Activated naive CD8-positive, alpha-beta T cell treated with anti-CD3 and anti-CD28 coated beads, Interleukin-2, amount 50 U/mL, for 24 hours (primary cell): Measurements from ENCODE around the gene ELK4.

ENCODE experiments used
- ATAC-seq: fragments of 150-1000 bp; cut with Tn5 transposase; one replicate; pipeline ENCODE4 v1.10.0; 2021
- DNase-seq: peaks from one replicate; pipeline ENCODE4 v3.0.0; 2021
- H3K27ac Mint-ChIP-seq: one replicate; pipeline ENCODE4 v1.8.0; 2021; ENCODE audit warnings: mild to moderate bottlenecking, mixed read lengths
- H3K27me3 Mint-ChIP-seq: one replicate; pipeline ENCODE4 v1.8.0; 2021; ENCODE audit warnings: mixed read lengths
- H3K36me3 Mint-ChIP-seq: one replicate; pipeline ENCODE4 v1.8.0; 2021; ENCODE audit warnings: low read depth, mixed read lengths
- H3K4me1 Mint-ChIP-seq: one replicate; pipeline ENCODE4 v1.8.0; 2021; ENCODE audit warnings: mixed read lengths
- H3K4me3 Mint-ChIP-seq: one replicate; pipeline ENCODE4 v1.8.0; 2021; ENCODE audit warnings: mild to moderate bottlenecking, moderate library complexity, mixed read lengths
- H3K9me3 Mint-ChIP-seq: one replicate; pipeline ENCODE4 v1.8.0; 2021; ENCODE audit warnings: mixed read lengths

Gene ELK4

GRCh38 chr1:205589046-205589445 lies 42.8 kb downstream of the ELK4 start:
- no peaks in the 10 kb centered on the region for H3K9me3 Mint-ChIP-seq
- peaks cover under 1% of the 10 kb centered on the region for H3K36me3 Mint-ChIP-seq
- no peaks in the 10 kb centered on the region for H3K27me3 Mint-ChIP-seq
- DNase-seq (no peak), ATAC-seq (no peak)
- H3K4me1 Mint-ChIP-seq = peaks cover 36% of the 10 kb centered on the region
- no peak overlapping the region for H3K4me3 Mint-ChIP-seq
- no peak overlapping the region for H3K27ac Mint-ChIP-seq

GRCh38 chr1:205588636-205589035 lies 43.2 kb downstream of the ELK4 start:
- Mint-ChIP-seq H3K4me3 (no peak overlapping the region), H3K27ac (no peak overlapping the region), H3K9me3 (no peaks in the 10 kb centered on the region), H3K27me3 (no peaks in the 10 kb centered on the region), H3K4me1 (peaks cover 32% of the 10 kb centered on the region), H3K36me3 (no peaks in the 10 kb centered on the region)
- DNase-seq (peak; percentile 34), ATAC-seq (peak; percentile 37)

DNA sequence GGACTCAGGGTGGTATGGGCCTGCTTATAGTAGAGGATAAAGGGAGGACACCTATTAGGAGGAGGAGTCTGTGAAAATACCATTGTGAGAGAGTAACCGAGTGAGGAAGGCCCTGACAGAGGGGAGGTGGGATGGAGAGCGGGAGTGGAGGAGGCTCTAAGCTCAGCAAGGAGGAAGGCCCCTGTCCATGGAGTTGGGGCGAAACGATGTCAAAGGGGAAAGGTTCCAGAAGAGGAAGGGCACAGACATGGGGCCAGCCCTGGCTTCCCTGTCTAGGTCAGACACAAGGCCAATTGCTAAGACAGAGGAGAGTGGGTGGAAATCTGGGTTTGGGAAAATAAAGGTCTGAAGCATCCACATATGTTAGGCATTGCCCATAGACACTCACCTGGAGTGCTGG lies 44.2 kb downstream of the ELK4 start:
- Mint-ChIP-seq H3K9me3 (no peaks in the 10 kb centered on the region), H3K4me1 (peaks cover 27% of the 10 kb centered on the region), H3K36me3 (no peaks in the 10 kb centered on the region), H3K4me3 (no peak overlapping the region), H3K27me3 (no peaks in the 10 kb centered on the region), H3K27ac (no peak overlapping the region)
- ATAC-seq (no peak), DNase-seq (no peak)

DNA sequence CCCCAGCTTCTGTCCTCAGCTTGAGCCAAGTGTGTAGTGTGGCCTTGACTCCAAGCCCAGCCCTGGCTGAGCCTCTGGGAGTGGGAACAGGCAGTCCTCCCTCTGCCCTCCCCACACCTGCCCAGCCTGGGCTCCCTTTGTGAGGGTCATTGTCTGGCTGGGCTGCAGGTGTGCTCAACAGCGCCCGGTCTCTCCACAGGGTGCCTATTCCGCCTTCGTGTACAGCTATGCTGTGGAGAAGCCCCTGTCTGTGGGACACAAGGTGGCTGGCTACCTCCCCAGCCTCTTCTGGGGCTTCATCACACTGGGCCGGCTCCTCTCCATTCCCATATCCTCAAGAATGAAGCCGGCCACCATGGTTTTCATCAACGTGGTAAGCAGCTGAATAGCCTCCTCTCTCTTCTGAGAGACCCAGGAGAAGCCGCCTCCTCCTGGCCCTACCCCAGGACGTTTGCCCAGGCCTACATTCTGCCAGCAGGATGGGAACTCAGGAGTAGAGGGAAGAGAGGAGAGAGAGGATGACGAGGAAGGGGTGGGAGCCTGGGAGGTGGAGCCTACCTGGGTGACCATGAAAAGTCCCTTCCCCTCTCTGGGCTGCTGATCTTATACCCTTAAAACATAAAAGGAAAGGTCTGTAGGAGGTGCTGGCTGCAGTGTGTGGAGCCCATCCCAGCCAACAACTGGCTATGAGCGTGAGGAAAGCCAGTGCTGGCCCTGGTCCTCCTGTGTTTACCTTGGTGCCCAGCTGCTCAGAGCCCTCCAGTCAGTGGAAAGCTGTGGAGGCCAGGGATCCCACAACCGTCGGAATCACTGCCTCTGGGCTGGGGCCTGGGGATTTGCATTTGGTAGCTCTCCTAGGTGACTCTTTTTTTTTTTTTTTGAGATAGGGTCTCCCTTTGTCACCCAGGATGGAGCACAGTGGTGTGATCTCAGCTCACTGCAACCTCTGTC lies 45.7 kb downstream of the ELK4 start:
- no peaks in the 10 kb centered on the region for H3K36me3 Mint-ChIP-seq
- H3K4me1 Mint-ChIP-seq = peaks cover 29% of the 10 kb centered on the region
- DNase-seq (no peak), ATAC-seq (no peak)
- no peaks in the 10 kb centered on the region for H3K9me3 Mint-ChIP-seq
- H3K27me3 Mint-ChIP-seq = no peaks in the 10 kb centered on the region
- H3K27ac Mint-ChIP-seq = no peak overlapping the region
- H3K4me3 Mint-ChIP-seq = no peak overlapping the region

DNA sequence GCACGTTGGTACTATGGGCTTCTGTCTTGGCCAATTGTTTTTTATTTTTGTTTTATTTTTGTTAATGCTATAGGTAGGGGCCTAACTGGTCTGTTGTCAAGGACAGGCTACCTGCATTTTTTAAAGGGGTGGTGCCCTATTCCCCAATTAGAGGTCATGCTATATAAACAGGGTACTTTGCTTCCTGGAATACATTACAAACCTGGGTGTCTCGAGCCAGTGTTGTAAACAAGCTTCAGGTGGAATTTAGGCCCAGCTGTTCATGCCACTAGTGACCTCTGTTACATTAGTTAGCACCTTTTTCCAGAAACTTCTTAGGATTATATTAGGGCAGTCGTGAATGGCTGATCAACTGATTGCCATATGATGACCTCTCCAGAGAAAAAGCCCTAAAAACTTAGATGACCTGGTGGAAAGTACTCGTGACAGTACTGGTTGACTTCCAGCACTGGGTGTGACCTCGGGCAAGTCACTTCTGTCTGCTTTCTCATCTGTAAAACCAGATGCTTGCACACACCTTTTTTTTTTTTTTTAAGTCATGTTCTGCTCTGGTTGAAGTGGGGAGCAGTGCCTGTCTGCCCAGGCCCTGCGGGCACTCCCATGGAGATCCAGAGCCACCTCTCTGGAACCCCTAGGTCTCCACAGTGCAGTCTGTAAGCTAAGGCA lies 46.5 kb downstream of the ELK4 start:
- ATAC-seq (no peak), DNase-seq (no peak)
- Mint-ChIP-seq H3K4me3 (no peak overlapping the region), H3K27me3 (no peaks in the 10 kb centered on the region), H3K36me3 (no peaks in the 10 kb centered on the region), H3K4me1 (peaks cover 23% of the 10 kb centered on the region), H3K9me3 (no peaks in the 10 kb centered on the region), H3K27ac (no peak overlapping the region)

- peaks cover 21% of the 10 kb centered on the region for H3K4me1 Mint-ChIP-seq
- DNase-seq (no peak), ATAC-seq (no peak)
- no peaks in the 10 kb centered on the region for H3K36me3 Mint-ChIP-seq
- no peak overlapping the region for H3K4me3 Mint-ChIP-seq
- no peaks in the 10 kb centered on the region for H3K27me3 Mint-ChIP-seq
- no peaks in the 10 kb centered on the region for H3K9me3 Mint-ChIP-seq
- no peak overlapping the region for H3K27ac Mint-ChIP-seq
These were observed 47.1 kb downstream of the ELK4 start for GRCh38 chr1:205584732-205585131.

DNA sequence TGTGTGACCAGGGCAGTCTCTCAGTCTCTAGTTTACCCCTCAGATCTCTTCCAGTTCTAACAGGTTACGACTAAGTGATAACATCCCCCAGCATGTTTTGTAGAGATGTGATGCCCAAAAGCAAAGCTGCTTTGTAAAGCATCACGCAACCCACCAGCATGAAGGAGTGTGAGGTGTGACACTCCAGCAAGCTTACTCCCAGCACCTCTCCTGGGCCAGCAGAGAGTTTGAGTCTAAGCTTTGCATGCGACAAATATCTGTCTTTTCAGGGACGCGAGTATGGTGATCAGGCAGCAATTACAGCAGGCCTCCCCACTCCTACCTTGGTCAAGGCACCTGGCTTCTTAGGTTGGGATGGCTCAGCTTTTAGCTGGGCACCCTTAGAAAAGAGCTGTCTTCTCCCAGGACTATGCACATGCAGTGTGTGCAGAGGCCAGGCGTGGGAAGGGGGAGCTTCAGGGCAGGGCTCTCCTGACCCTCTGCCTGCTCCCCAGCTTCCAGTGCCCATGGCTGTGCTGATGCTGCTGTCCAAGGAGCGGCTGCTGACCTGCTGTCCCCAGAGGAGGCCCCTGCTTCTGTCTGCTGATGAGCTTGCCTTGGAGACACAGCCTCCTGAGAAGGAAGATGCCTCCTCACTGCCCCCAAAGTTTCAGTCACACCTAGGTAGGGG lies 48.2 kb downstream of the ELK4 start:
- Mint-ChIP-seq H3K4me1 (peaks cover 17% of the 10 kb centered on the region), H3K27ac (no peak overlapping the region), H3K4me3 (no peak overlapping the region), H3K27me3 (no peaks in the 10 kb centered on the region), H3K9me3 (no peaks in the 10 kb centered on the region), H3K36me3 (no peaks in the 10 kb centered on the region)
- DNase-seq (no peak), ATAC-seq (no peak)

- peak overlapping the region; percentile 64 for H3K27ac Mint-ChIP-seq
- H3K4me3 Mint-ChIP-seq = no peak overlapping the region
- H3K36me3 Mint-ChIP-seq = no peaks in the 10 kb centered on the region
- no peaks in the 10 kb centered on the region for H3K27me3 Mint-ChIP-seq
- peaks cover 16% of the 10 kb centered on the region for H3K4me1 Mint-ChIP-seq
- no peaks in the 10 kb centered on the region for H3K9me3 Mint-ChIP-seq
- ATAC-seq (peak; percentile 82), DNase-seq (peak; percentile 33)
These were observed 49.1 kb downstream of the ELK4 start for GRCh38 chr1:205582471-205583291.

GRCh38 chr1:205582046-205582445 lies 49.8 kb downstream of the ELK4 start:
- Mint-ChIP-seq H3K27ac (peak overlapping the region; percentile 64), H3K36me3 (no peaks in the 10 kb centered on the region), H3K4me3 (no peak overlapping the region), H3K9me3 (no peaks in the 10 kb centered on the region), H3K4me1 (peaks cover 16% of the 10 kb centered on the region), H3K27me3 (no peaks in the 10 kb centered on the region)
- DNase-seq (no peak), ATAC-seq (no peak)

DNA sequence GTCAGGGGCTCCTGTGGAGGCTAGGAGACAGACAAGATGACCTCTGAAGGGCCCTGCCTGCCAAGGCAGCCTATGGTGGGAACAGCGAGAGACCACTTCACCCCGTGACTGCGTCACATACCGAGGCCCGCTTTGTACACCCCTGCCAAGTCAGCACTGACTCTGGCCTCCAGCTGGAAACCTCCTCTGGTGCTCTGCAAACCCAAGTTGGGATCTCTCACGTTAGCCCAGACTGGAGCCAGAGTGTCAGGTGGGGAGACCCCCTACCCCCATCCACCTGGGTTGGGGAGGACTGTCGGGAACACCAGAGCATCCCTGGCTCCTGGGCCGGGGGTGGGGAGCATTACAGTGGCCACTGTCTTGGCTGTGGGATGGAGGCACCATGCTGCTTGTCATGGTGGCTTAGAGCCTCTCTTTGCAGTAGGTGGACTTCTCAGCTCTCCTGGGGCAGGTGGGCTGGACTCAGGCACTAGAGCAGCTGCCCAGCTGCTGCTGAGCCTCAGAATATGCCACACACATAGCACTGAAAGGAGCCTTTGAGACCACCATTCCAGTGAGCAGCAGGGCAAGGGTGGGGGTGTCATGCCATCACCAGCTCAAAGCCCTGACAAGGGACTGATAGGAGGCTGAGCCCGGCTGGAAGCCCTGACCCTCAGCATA lies 50.4 kb downstream of the ELK4 start:
- no peak for ATAC-seq
- Mint-ChIP-seq H3K36me3 (no peaks in the 10 kb centered on the region), H3K27ac (no peak overlapping the region), H3K4me1 (peaks cover 16% of the 10 kb centered on the region), H3K27me3 (no peaks in the 10 kb centered on the region), H3K4me3 (no peak overlapping the region), H3K9me3 (no peaks in the 10 kb centered on the region)
- no peak for DNase-seq

- H3K27ac Mint-ChIP-seq = no peak overlapping the region
- H3K4me3 Mint-ChIP-seq = no peak overlapping the region
- ATAC-seq (no peak), DNase-seq (no peak)
- no peaks in the 10 kb centered on the region for H3K9me3 Mint-ChIP-seq
- peaks cover 16% of the 10 kb centered on the region for H3K4me1 Mint-ChIP-seq
- no peaks in the 10 kb centered on the region for H3K27me3 Mint-ChIP-seq
- no peaks in the 10 kb centered on the region for H3K36me3 Mint-ChIP-seq
These were observed 51.0 kb downstream of the ELK4 start for GRCh38 chr1:205580923-205581180.

- ATAC-seq (no peak), DNase-seq (no peak)
- Mint-ChIP-seq H3K27me3 (no peaks in the 10 kb centered on the region), H3K36me3 (no peaks in the 10 kb centered on the region), H3K4me1 (peaks cover 16% of the 10 kb centered on the region), H3K4me3 (no peak overlapping the region), H3K27ac (no peak overlapping the region), H3K9me3 (no peaks in the 10 kb centered on the region)
These were observed 51.5 kb downstream of the ELK4 start for GRCh38 chr1:205580140-205580922.

DNA sequence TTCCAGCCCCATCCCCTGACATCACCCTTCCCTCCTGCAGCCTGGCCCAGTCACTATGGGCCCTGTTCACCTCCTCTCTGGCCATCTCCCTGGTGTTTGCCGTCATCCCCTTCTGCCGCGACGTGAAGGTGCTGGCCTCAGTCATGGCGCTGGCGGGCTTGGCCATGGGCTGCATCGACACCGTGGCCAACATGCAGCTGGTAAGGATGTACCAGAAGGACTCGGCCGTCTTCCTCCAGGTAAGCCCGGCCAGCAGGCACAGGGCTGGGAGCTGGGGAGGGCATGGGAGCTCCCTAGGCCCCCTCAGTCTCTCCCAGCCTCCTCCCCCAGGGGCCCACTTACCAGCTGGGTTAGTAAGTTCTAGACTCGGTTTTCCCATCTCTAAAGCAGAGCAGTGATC lies 52.1 kb downstream of the ELK4 start:
- Mint-ChIP-seq H3K4me3 (no peak overlapping the region), H3K4me1 (peaks cover 16% of the 10 kb centered on the region), H3K9me3 (no peaks in the 10 kb centered on the region), H3K27ac (no peak overlapping the region), H3K36me3 (no peaks in the 10 kb centered on the region), H3K27me3 (no peaks in the 10 kb centered on the region)
- no peak for DNase-seq
- ATAC-seq = no peak
